Lung microvascular endothelial cell (primary cell): ENCODE results near the gene ITPR2. TPM values are rescaled to one million over a fixed set of nuclear protein-coding genes. Genes with fewer than 3 reads are reported as not detected.

Source experiments
- DNase-seq, 2 donors: peaks; one replicate each; pipeline versions ENCODE4 v3.0.0 to v3.0.0-alpha.2; 2010; ENCODE audit warnings: low read depth in 2 of 2
- total RNA-seq: library from RNA; depleted of rRNA; stranded (reverse); fragments of >200 nt; gene quantifications from 2 replicates; pipeline ENCODE4 v1.2.1, GENCODE V29; 2014

ITPR2 gene
- total RNA-seq, 1 donor from 2014 or later, result 14.5 TPM

- no peak for DNase-seq
These were observed 127.1 kb downstream of the ITPR2 start for GRCh38 chr12:26705851-26706250.

- peak; percentile 28 to 85 for DNase-seq
These were observed 128.1 kb downstream of the ITPR2 start for GRCh38 chr12:26704684-26705460.

GRCh38 chr12:26704214-26704613, 128.8 kb downstream of the ITPR2 start:
- peak in 1 of 2 donors; percentile 91 for DNase-seq

- no peak for DNase-seq
These were observed 130.3 kb downstream of the ITPR2 start for GRCh38 chr12:26702741-26703140.

GRCh38 chr12:26701604-26702215, 131.3 kb downstream of the ITPR2 start:
- DNase-seq, result peak; percentile 75 to 76

GRCh38 chr12:26700430-26700829, 132.6 kb downstream of the ITPR2 start:
- no peak for DNase-seq

GRCh38 chr12:26699237-26699636, 133.8 kb downstream of the ITPR2 start:
- DNase-seq, result peak in 1 of 2 donors; percentile 60

- no peak for DNase-seq
These were observed 134.8 kb downstream of the ITPR2 start for GRCh38 chr12:26698186-26698585.

- DNase-seq, result peak; percentile 51 to 80
These were observed 135.8 kb downstream of the ITPR2 start for GRCh38 chr12:26697217-26697616.

GRCh38 chr12:26696613-26697092, 136.3 kb downstream of the ITPR2 start:
- DNase-seq, result peak; percentile 54 to 76

GRCh38 chr12:26696048-26696612, 136.9 kb downstream of the ITPR2 start:
- DNase-seq, result no peak

- DNase-seq, result no peak
These were observed 138.6 kb downstream of the ITPR2 start for GRCh38 chr12:26694402-26694801.

- DNase-seq, result no peak
These were observed 140.6 kb downstream of the ITPR2 start for GRCh38 chr12:26692407-26692806.

- DNase-seq, result peak; percentile 80 to 98
These were observed 141.6 kb downstream of the ITPR2 start for GRCh38 chr12:26691234-26691970.

- DNase-seq, result peak in 1 of 2 donors; percentile 14
These were observed 142.4 kb downstream of the ITPR2 start for GRCh38 chr12:26690601-26691000.

- peak; percentile 26 to 57 for DNase-seq
These were observed 143.6 kb downstream of the ITPR2 start for GRCh38 chr12:26689281-26689841.

- no peak for DNase-seq
These were observed 144.6 kb downstream of the ITPR2 start for GRCh38 chr12:26688344-26688904.

- DNase-seq, result peak in 1 of 2 donors; percentile 35
These were observed 146.6 kb downstream of the ITPR2 start for GRCh38 chr12:26686408-26686807.

- no peak for DNase-seq
These were observed 148.9 kb downstream of the ITPR2 start for GRCh38 chr12:26684101-26684500.

GRCh38 chr12:26683443-26683842, 149.6 kb downstream of the ITPR2 start:
- no peak for DNase-seq
